H9 (cell line): ENCODE data around the gene ITGB3. TPM values are rescaled to one million over a fixed set of nuclear protein-coding genes. Genes with fewer than 3 reads are reported as not detected.

Experiments used
- DNase-seq: peaks from one replicate; pipeline ENCODE4 v3.0.0-alpha.2; 2017
- H2AFZ ChIP-seq: one replicate; pipeline ENCODE4 v1.6.1; 2013; ENCODE audit warnings: mild to moderate bottlenecking, low read length, control low read depth, moderate library complexity
- H2AK5ac ChIP-seq: 2 replicates; pipeline ENCODE4 v1.6.1; 2013; ENCODE audit warnings: low read length, control low read depth, mixed read lengths; ENCODE audit not compliant: insufficient read length
- H2BK120ac ChIP-seq: one replicate; pipeline ENCODE4 v1.6.1; 2013; ENCODE audit warnings: low read depth, mild to moderate bottlenecking, low read length, control low read depth, inconsistent platforms; ENCODE audit not compliant: poor library complexity, severe bottlenecking
- H2BK12ac ChIP-seq: 2 replicates; pipeline ENCODE4 v1.6.1; 2013; ENCODE audit warnings: low read length, control low read depth, mixed read lengths, low read depth; ENCODE audit not compliant: insufficient read length
- H2BK15ac ChIP-seq: 2 replicates; pipeline ENCODE4 v1.6.1; 2013; ENCODE audit warnings: low read depth, low read length, control low read depth
- H2BK20ac ChIP-seq: one replicate; pipeline ENCODE4 v1.6.1; 2013; ENCODE audit warnings: low read depth, mild to moderate bottlenecking, low read length, control low read depth, inconsistent platforms; ENCODE audit not compliant: poor library complexity, severe bottlenecking
- H2BK5ac ChIP-seq: 2 replicates; pipeline ENCODE4 v1.6.1; 2013; ENCODE audit warnings: low read length, control low read depth, mixed read lengths; ENCODE audit not compliant: insufficient read length
- H3K14ac ChIP-seq: 2 replicates; pipeline ENCODE4 v1.6.1; 2013; ENCODE audit warnings: low read length, control low read depth; ENCODE audit not compliant: insufficient read depth
- H3K18ac ChIP-seq: 2 replicates; pipeline ENCODE4 v1.6.1; 2013; ENCODE audit warnings: low read depth, mild to moderate bottlenecking, mixed read lengths, low read length, control low read depth; ENCODE audit not compliant: insufficient read length
- H3K23ac ChIP-seq: 2 replicates; pipeline ENCODE4 v1.6.1; 2013; ENCODE audit warnings: low read length, control low read depth, mixed read lengths, low read depth; ENCODE audit not compliant: insufficient read length
- H3K23me2 ChIP-seq: 2 replicates; pipeline ENCODE4 v1.6.1; 2013; ENCODE audit warnings: low read depth, mild to moderate bottlenecking, mixed read lengths, low read length, control low read depth; ENCODE audit not compliant: insufficient read length, poor library complexity, severe bottlenecking
- H3K27ac ChIP-seq: 2 replicates; pipeline ENCODE4 v1.5.1; 2013; ENCODE audit warnings: low read length, control low read depth, mixed read lengths, low read depth; ENCODE audit not compliant: insufficient read length
- H3K27me3 ChIP-seq: 2 replicates; pipeline ENCODE4 v1.6.1; 2013; ENCODE audit warnings: low read length, control low read depth, inconsistent platforms; ENCODE audit not compliant: insufficient read depth
- H3K4ac ChIP-seq: 2 replicates; pipeline ENCODE4 v1.6.1; 2013; ENCODE audit warnings: low read depth, mild to moderate bottlenecking, control low read depth, inconsistent platforms, low read length, moderate library complexity
- H3K4me1 ChIP-seq: 2 replicates; pipeline ENCODE4 v1.6.1; 2013; ENCODE audit warnings: low read length, control low read depth, inconsistent platforms; ENCODE audit not compliant: insufficient read depth
- H3K4me2 ChIP-seq: 2 replicates; pipeline ENCODE4 v1.6.1; 2013; ENCODE audit warnings: low read length, control low read depth, mixed read lengths; ENCODE audit not compliant: insufficient read length, insufficient read depth
- H3K56ac ChIP-seq: 2 replicates; pipeline ENCODE4 v1.6.1; 2013; ENCODE audit warnings: low read depth, mild to moderate bottlenecking, mixed read lengths, low read length, control low read depth; ENCODE audit not compliant: insufficient read length
- H3K79me1 ChIP-seq: 2 replicates; pipeline ENCODE4 v1.6.1; 2013; ENCODE audit warnings: low read depth, mild to moderate bottlenecking, moderate library complexity, low read length, control low read depth, inconsistent platforms; ENCODE audit not compliant: insufficient read depth, poor library complexity, severe bottlenecking
- H3K79me2 ChIP-seq: 2 replicates; pipeline ENCODE4 v1.6.1; 2013; ENCODE audit warnings: low read length, control low read depth, inconsistent platforms; ENCODE audit not compliant: insufficient read depth
- H3K9ac ChIP-seq: 2 replicates; pipeline ENCODE4 v1.6.1; 2013; ENCODE audit warnings: low read length, control low read depth, mixed read lengths; ENCODE audit not compliant: insufficient read length; ENCODE audit errors: extremely low read depth
- H3K9me3 ChIP-seq: one replicate; pipeline ENCODE4 v1.6.1; 2013; ENCODE audit warnings: low read depth, low read length, inconsistent platforms; ENCODE audit not compliant: control insufficient read depth
- H3T11ph ChIP-seq: one replicate; pipeline ENCODE4 v1.6.1; 2013; ENCODE audit warnings: mild to moderate bottlenecking, low read length, control low read depth, inconsistent platforms
- H4K20me1 ChIP-seq: one replicate; pipeline ENCODE4 v1.6.1; 2013; ENCODE audit not compliant: control insufficient read depth, insufficient read length, insufficient read depth
- H4K5ac ChIP-seq: 2 replicates; pipeline ENCODE4 v1.6.1; 2013; ENCODE audit warnings: low read depth, mild to moderate bottlenecking, mixed read lengths, low read length, control low read depth; ENCODE audit not compliant: insufficient read length
- H4K8ac ChIP-seq: replicated peaks from 2 replicates; pipeline ENCODE4 v1.6.1; 2013; ENCODE audit warnings: low read length, control low read depth, mixed read lengths, low read depth; ENCODE audit not compliant: insufficient read length
- H4K91ac ChIP-seq: 2 replicates; pipeline ENCODE4 v1.6.1; 2013; ENCODE audit warnings: low read depth, mild to moderate bottlenecking, moderate library complexity, mixed read lengths, low read length, control low read depth; ENCODE audit not compliant: insufficient read length
- H3K27ac Mint-ChIP-seq, 3 experiments: 2 replicates in 2 of 3; 3 replicates in 1 of 3; pipeline ENCODE4 v1.8.0; 2020 to 2021; ENCODE audit warnings: mixed read lengths in 3 of 3, mild to moderate bottlenecking in 1 of 3, moderate library complexity in 1 of 3
- H3K27me3 Mint-ChIP-seq: 2 replicates; pipeline ENCODE4 v1.8.0; 2021; ENCODE audit warnings: low read depth, mild to moderate bottlenecking, moderate library complexity, mixed read lengths
- H3K36me3 Mint-ChIP-seq, 3 experiments: 2 replicates in 2 of 3; 3 replicates in 1 of 3; pipeline ENCODE4 v1.8.0; 2020 to 2021; ENCODE audit warnings: low read depth in 3 of 3, mixed read lengths in 3 of 3; ENCODE audit not compliant: insufficient read depth in 1 of 3
- H3K4me1 Mint-ChIP-seq, 2 experiments: 2 replicates each; pipeline ENCODE4 v1.8.0; 2020; ENCODE audit warnings: mixed read lengths in 2 of 2
- H3K4me3 Mint-ChIP-seq, 2 experiments: 2 replicates in 1 of 2; 3 replicates in 1 of 2; pipeline ENCODE4 v1.8.0; 2020 to 2021; ENCODE audit warnings: mild to moderate bottlenecking in 2 of 2, mixed read lengths in 2 of 2, moderate library complexity in 1 of 2
- H3K9me3 Mint-ChIP-seq, 2 experiments: 2 replicates in 1 of 2; 3 replicates in 1 of 2; pipeline ENCODE4 v1.8.0; 2020; ENCODE audit warnings: mild to moderate bottlenecking in 2 of 2, mixed read lengths in 2 of 2, moderate library complexity in 1 of 2
- CTCF ChIP-seq: fragments of 200-600 bp; sonication (generic); conservative IDR thresholded peaks from 3 replicates; pipeline ENCODE4 v1.8.0; 2021; ENCODE audit warnings: antibody characterized with exemption, mild to moderate bottlenecking
- WGBS: extraction: QIAGEN DNeasy Blood & Tissue Kit; methylation state at CpG from one replicate; pipeline ENCODE4 v1.1.7; 2013; ENCODE audit warnings: missing lambda C conversion rate, low lambda C conversion rate, mixed read lengths; ENCODE audit not compliant: insufficient read length; ENCODE audit errors: extremely low coverage; 5-methylcytosine and 5-hydroxymethylcytosine counted together
- total RNA-seq: library from RNA; stranded (reverse); gene quantifications from 2 replicates; pipeline ENCODE4 v1.2.1, GENCODE V29; 2021

Gene ITGB3
- total RNA-seq, 1 experiment from 2014 or later: not detected

GRCh38 chr17:47238321-47239010, 15.2 kb upstream of the ITGB3 start:
- Histone ChIP-seq H3K79me2 (no peaks in the 10 kb centered on the region), H2AK5ac (no peak overlapping the region), H2BK120ac (no peak overlapping the region), H4K5ac (no peak overlapping the region), H3K18ac (no peak overlapping the region), H3K27me3 (no peaks in the 10 kb centered on the region), H3K79me1 (no peaks in the 10 kb centered on the region), H4K20me1 (no peaks in the 10 kb centered on the region), H2BK5ac (no peak overlapping the region), H2BK12ac (no peak overlapping the region), H3K9me3 (no peaks in the 10 kb centered on the region), H3K23ac (no peak overlapping the region), H2BK15ac (no peak overlapping the region), H3K14ac (no peak overlapping the region), H3K4ac (no peak overlapping the region), H3K23me2 (no peaks in the 10 kb centered on the region), H3K4me2 (no peak overlapping the region), H3K27ac (no peak overlapping the region), H4K8ac (no peak overlapping the region), H4K91ac (no peak overlapping the region), H3K56ac (no peak overlapping the region), H3K4me1 (no peaks in the 10 kb centered on the region), H3K9ac (no peak overlapping the region), H2AFZ (no peak overlapping the region), H3T11ph (no peak overlapping the region), H2BK20ac (no peak overlapping the region)
- H3K9me3 Mint-ChIP-seq: no peaks in the 10 kb centered on the region; a peak in 1 of 5 replicates
- H3K27me3 Mint-ChIP-seq: no peaks in the 10 kb centered on the region; the same call in 1 of the 2 replicates
- TF ChIP-seq CTCF: no peak
- no CpG with 5 or more reads among the region's 29 CpGs for WGBS
- DNase-seq: no peak
- H3K4me3 Mint-ChIP-seq: no peak overlapping the region
- no peak overlapping the region for H3K27ac Mint-ChIP-seq
- no peaks in the 10 kb centered on the region for H3K4me1 Mint-ChIP-seq
- H3K36me3 Mint-ChIP-seq: no peaks in the 10 kb centered on the region
